HCT116 (cell line): ENCODE measurements around the gene MTM1. TPM values are rescaled to one million over a fixed set of nuclear protein-coding genes. Genes with fewer than 3 reads are reported as not detected.

Experiments used
- ATAC-seq: fragments of 200-7000 bp; cut with Tn5 transposase; 2 replicates; pipeline ENCODE4 v1.9.1; 2020; ENCODE audit warnings: mild to moderate bottlenecking, moderate library complexity
- BruUV-seq: library from RNA; stranded (reverse); fragments of 400-500 nt; replicated peaks from 2 replicates; lab custom pipeline; 2021; lab: Mats Ljungman, UMichigan
- CTCF ChIA-PET: fragments of 300-600 bp; sonication (Branson Sonifier 250); formaldehyde crosslinking; loops from one replicate; lab custom pipeline; 2021; ENCODE audit warnings: antibody characterized with exemption; lab: Charles Lee
- POLR2A ChIA-PET: fragments of 300-600, 350-600 bp; sonication (Branson Sonifier 250); formaldehyde crosslinking; loops from one replicate; lab custom pipeline; 2021; ENCODE audit warnings: antibody characterized with exemption; lab: Charles Lee
- RAD21 ChIA-PET, 2 experiments: fragments of 300-600 bp; sonication (Branson Sonifier 250); formaldehyde crosslinking; loops; one replicate each; lab custom pipeline; 2023; ENCODE audit warnings: low total read pairs in 2 of 2; ENCODE audit not compliant: uncharacterized antibody in 2 of 2, unreplicated experiment in 2 of 2, low non-redundant PET in 1 of 2; lab: Charles Lee
- DNase-seq: peaks from one replicate; pipeline ENCODE4 v3.0.0-alpha.2; 2010; ENCODE audit warnings: low read depth, low spot score
- H2AFZ ChIP-seq: fragments of 200-600 bp; shearing (Covaris generic), sonication (generic); 2 replicates; pipeline ENCODE4 v1.6.1; 2017; ENCODE audit warnings: low read depth, mixed run types, mixed read lengths, antibody characterized with exemption, low read length; ENCODE audit not compliant: poor library complexity, severe bottlenecking
- H3K27ac ChIP-seq: 2 replicates; pipeline ENCODE4 v1.5.1; 2012; ENCODE audit warnings: low read depth, low read length
- H3K27me3 ChIP-seq: fragments of 200-600 bp; sonication (generic); 2 replicates; pipeline ENCODE4 v1.6.1; 2016; ENCODE audit warnings: mixed run types, low read length, mixed read lengths; ENCODE audit not compliant: insufficient read depth
- H3K36me3 ChIP-seq, 2 experiments: fragments of 200-500 bp in 1 of 2; fragments of 200-600 bp in 1 of 2; sonication (Bioruptor generic) in 1 of 2; sonication (generic) in 1 of 2; 2 replicates each; pipeline versions ENCODE4 v1.5.1 to v1.6.1; 2014 to 2016; ENCODE audit warnings: low read length in 2 of 2, inconsistent platforms in 1 of 2, mixed read lengths in 1 of 2, mixed run types in 1 of 2; ENCODE audit not compliant: insufficient read depth in 2 of 2, control insufficient read depth in 1 of 2
- H3K4me1 ChIP-seq, 2 experiments: fragments of 200-600 bp in 1 of 2; sonication (generic) in 1 of 2; 2 replicates each; pipeline versions ENCODE4 v1.5.1 to v1.6.1; 2012 to 2017; ENCODE audit warnings: low read length in 2 of 2, inconsistent platforms in 1 of 2, mild to moderate bottlenecking in 1 of 2, mixed read lengths in 1 of 2, mixed run types in 1 of 2, moderate library complexity in 1 of 2; ENCODE audit not compliant: insufficient read depth in 2 of 2, control insufficient read depth in 1 of 2
- H3K4me2 ChIP-seq: fragments of 200-600 bp; sonication (generic); 2 replicates; pipeline ENCODE4 v1.6.1; 2017; ENCODE audit warnings: mixed run types, low read length, mixed read lengths
- H3K4me3 ChIP-seq, 2 experiments: fragments of 200-600 bp in 1 of 2; sonication (generic) in 1 of 2; replicated peaks in 1 of 2; 2 replicates each; pipeline ENCODE4 v1.5.1; 2011 to 2016; ENCODE audit warnings: low read length in 2 of 2, control low read depth in 1 of 2, low read depth in 1 of 2, mild to moderate bottlenecking in 1 of 2, mixed read lengths in 1 of 2, mixed run types in 1 of 2
- H3K79me2 ChIP-seq: fragments of 200-600 bp; sonication (generic); 2 replicates; pipeline ENCODE4 v1.6.1; 2017; ENCODE audit warnings: mild to moderate bottlenecking, mixed run types, low read length, moderate library complexity, mixed read lengths; ENCODE audit not compliant: insufficient read depth
- H3K9ac ChIP-seq: fragments of 200-600 bp; sonication (generic); 2 replicates; pipeline ENCODE4 v1.6.1; 2016; ENCODE audit warnings: low read length, mixed read lengths
- H3K9me2 ChIP-seq: fragments of 200-600 bp; sonication (generic), shearing (Covaris generic); 2 replicates; pipeline ENCODE4 v1.6.1; 2017; ENCODE audit warnings: mixed run types, mild to moderate bottlenecking, moderate library complexity; ENCODE audit not compliant: insufficient read depth
- H3K9me3 ChIP-seq, 2 experiments: fragments of 200-500 bp in 1 of 2; fragments of 200-600 bp in 1 of 2; sonication (Bioruptor generic) in 1 of 2; sonication (generic) in 1 of 2; 2 replicates each; pipeline ENCODE4 v1.6.1; 2014 to 2017; ENCODE audit warnings: low read length in 2 of 2, mixed read lengths in 2 of 2, inconsistent platforms in 1 of 2, low read depth in 1 of 2, mild to moderate bottlenecking in 1 of 2, mixed run types in 1 of 2, moderate library complexity in 1 of 2; ENCODE audit not compliant: control insufficient read depth in 1 of 2, insufficient read depth in 1 of 2
- H4K20me1 ChIP-seq: fragments of 200-600 bp; sonication (generic), shearing (Covaris generic); 2 replicates; pipeline ENCODE4 v1.6.1; 2017; ENCODE audit warnings: mixed run types, mild to moderate bottlenecking, moderate library complexity; ENCODE audit not compliant: insufficient read depth
- CBX3 ChIP-seq: IDR thresholded peaks from 2 replicates; pipeline ENCODE4 v1.6.1; 2012; ENCODE audit warnings: low read depth
- EGR1 ChIP-seq: IDR thresholded peaks from 2 replicates; pipeline ENCODE4 v1.6.1; 2012; ENCODE audit warnings: low read depth
- ELF1 ChIP-seq: IDR thresholded peaks from 2 replicates; pipeline ENCODE4 v1.6.1; 2012; ENCODE audit warnings: low read depth, borderline replicate concordance
- EZH2 ChIP-seq: fragments of 200-600 bp; sonication (generic); IDR thresholded peaks from 2 replicates; pipeline ENCODE4 v1.6.1; 2017; ENCODE audit warnings: antibody characterized with exemption, mixed run types
- EZH2phosphoT487 ChIP-seq: fragments of 200-600 bp; IDR thresholded peaks from 2 replicates; pipeline ENCODE4 v1.6.1; 2018; ENCODE audit warnings: antibody characterized with exemption, borderline replicate concordance
- JUND ChIP-seq: IDR thresholded peaks from 2 replicates; pipeline ENCODE4 v1.6.1; 2012
- POLR2A ChIP-seq: IDR thresholded peaks from 2 replicates; pipeline ENCODE4 v1.7.0; 2011; ENCODE audit warnings: borderline replicate concordance; ENCODE audit not compliant: insufficient read depth, insufficient read length; ENCODE audit errors: extremely low read depth
- RAD21 ChIP-seq: IDR thresholded peaks from 2 replicates; pipeline ENCODE4 v1.6.1; 2012; ENCODE audit warnings: low read depth, mild to moderate bottlenecking
- SRF ChIP-seq: IDR thresholded peaks from 2 replicates; pipeline ENCODE4 v1.6.1; 2012; ENCODE audit warnings: low read depth
- YY1 ChIP-seq: IDR thresholded peaks from 2 replicates; pipeline ENCODE4 v1.6.1; 2011; ENCODE audit warnings: low read length, low read depth, moderate library complexity, mild to moderate bottlenecking; ENCODE audit not compliant: insufficient replicate concordance; ENCODE audit errors: extremely low read depth
- intact Hi-C: fragments of 100-400 bp; cut with micrococcal nuclease; formaldehyde crosslinking; loops from 2 replicates; pipeline ENCODE4 v1.10.0; 2022
- total RNA-seq: library from RNA; stranded (reverse); gene quantifications from one replicate; pipeline ENCODE4 v1.2.1, GENCODE V29; 2021; ENCODE audit not compliant: unreplicated experiment
- TF ChIP-seq, protein P1 (sequence below): IDR thresholded peaks from 2 replicates; pipeline ENCODE4 v1.6.1; 2012; ENCODE audit warnings: low read depth
- TF ChIP-seq, protein P2 (sequence below): IDR thresholded peaks from 2 replicates; pipeline ENCODE4 v1.6.1; 2012
- TF ChIP-seq, protein P3 (sequence below): IDR thresholded peaks from 2 replicates; pipeline ENCODE4 v1.6.1; 2011; ENCODE audit warnings: mild to moderate bottlenecking, low read length, moderate library complexity; ENCODE audit not compliant: insufficient replicate concordance; ENCODE audit errors: extremely low read depth

Gene MTM1
- total RNA-seq, 1 experiment from 2014 or later, result 6.5 TPM

DNA sequence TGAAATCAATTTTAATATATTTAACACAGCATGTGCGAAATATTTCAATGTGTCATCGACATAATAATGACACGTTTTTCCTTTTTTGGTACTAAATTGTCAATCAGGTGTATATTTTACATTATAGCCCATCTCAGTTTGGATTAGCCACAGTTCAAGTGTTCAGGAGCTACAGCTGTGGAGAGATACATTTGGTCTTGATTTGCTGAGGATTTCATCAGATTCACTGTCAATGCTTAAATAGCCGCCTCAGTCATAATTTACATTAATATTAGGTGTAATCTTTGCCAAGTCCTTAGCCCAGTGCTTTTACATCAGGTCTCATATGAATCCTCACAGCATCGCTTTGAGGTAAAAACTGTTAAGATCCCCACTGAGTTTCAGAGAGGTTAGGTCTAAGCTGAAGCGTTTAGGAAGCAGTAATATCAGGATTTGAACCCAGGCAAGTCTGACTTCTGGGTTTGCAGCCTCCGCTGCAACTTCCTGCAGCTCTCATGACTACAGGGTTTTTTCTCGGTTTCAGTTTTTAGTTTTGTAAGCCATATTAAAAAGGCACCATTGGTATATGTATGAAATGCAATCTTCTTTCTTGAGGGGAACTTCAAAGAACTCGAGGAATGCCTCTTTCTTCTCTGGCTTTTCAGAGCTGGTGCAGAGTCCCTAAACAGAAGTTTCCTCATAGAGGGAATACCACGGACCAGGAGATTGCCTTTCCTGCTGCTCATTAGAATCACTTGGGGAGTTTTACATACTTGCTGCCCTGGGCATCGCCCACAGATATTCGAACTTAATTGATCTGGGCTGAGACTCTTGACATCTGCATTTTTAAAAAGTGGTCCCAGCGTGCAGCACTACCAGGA is 6.4 kb downstream of the MTM1 start:
- intact Hi-C loops, result no loop called here
- Histone ChIP-seq H3K27me3 (no peaks in the 10 kb centered on the region), H2AFZ (no peak overlapping the region), H3K9me3 (no peaks in the 10 kb centered on the region), H3K27ac (peak overlapping the region; percentile 45; the same call in 1 of the 2 replicates), H3K79me2 (peaks cover 6% of the 10 kb centered on the region; the same call in 1 of the 2 replicates), H3K36me3 (no peaks in the 10 kb centered on the region), H3K4me3 (peak overlapping the region in 1 of 2 experiments; percentile 23; a peak in 1 of 4 replicates), H3K9me2 (no peaks in the 10 kb centered on the region), H3K4me2 (peak overlapping the region; percentile 66), H3K9ac (peak overlapping the region; percentile 35; the same call in 1 of the 2 replicates), H4K20me1 (no peaks in the 10 kb centered on the region), H3K4me1 (peaks cover 21 to 50% of the 10 kb centered on the region in 2 experiments)
- ATAC-seq (peak; percentile 39), DNase-seq (no peak)
- POLR2A ChIA-PET, result no interaction called here
- RAD21 ChIA-PET, result no interaction called here
- TF ChIP-seq JUND (no peak), ELF1 (no peak), RAD21 (no peak), EZH2phosphoT487 (no peak), SRF (no peak), CBX3 (no peak), EZH2 (no peak), POLR2A (no peak), YY1 (no peak), EGR1 (no peak)
- TF ChIP-seq, protein P1, sequence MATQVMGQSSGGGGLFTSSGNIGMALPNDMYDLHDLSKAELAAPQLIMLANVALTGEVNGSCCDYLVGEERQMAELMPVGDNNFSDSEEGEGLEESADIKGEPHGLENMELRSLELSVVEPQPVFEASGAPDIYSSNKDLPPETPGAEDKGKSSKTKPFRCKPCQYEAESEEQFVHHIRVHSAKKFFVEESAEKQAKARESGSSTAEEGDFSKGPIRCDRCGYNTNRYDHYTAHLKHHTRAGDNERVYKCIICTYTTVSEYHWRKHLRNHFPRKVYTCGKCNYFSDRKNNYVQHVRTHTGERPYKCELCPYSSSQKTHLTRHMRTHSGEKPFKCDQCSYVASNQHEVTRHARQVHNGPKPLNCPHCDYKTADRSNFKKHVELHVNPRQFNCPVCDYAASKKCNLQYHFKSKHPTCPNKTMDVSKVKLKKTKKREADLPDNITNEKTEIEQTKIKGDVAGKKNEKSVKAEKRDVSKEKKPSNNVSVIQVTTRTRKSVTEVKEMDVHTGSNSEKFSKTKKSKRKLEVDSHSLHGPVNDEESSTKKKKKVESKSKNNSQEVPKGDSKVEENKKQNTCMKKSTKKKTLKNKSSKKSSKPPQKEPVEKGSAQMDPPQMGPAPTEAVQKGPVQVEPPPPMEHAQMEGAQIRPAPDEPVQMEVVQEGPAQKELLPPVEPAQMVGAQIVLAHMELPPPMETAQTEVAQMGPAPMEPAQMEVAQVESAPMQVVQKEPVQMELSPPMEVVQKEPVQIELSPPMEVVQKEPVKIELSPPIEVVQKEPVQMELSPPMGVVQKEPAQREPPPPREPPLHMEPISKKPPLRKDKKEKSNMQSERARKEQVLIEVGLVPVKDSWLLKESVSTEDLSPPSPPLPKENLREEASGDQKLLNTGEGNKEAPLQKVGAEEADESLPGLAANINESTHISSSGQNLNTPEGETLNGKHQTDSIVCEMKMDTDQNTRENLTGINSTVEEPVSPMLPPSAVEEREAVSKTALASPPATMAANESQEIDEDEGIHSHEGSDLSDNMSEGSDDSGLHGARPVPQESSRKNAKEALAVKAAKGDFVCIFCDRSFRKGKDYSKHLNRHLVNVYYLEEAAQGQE, result no peak
- TF ChIP-seq, protein P2, sequence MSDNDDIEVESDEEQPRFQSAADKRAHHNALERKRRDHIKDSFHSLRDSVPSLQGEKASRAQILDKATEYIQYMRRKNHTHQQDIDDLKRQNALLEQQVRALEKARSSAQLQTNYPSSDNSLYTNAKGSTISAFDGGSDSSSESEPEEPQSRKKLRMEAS, result no peak
- TF ChIP-seq, protein P3, sequence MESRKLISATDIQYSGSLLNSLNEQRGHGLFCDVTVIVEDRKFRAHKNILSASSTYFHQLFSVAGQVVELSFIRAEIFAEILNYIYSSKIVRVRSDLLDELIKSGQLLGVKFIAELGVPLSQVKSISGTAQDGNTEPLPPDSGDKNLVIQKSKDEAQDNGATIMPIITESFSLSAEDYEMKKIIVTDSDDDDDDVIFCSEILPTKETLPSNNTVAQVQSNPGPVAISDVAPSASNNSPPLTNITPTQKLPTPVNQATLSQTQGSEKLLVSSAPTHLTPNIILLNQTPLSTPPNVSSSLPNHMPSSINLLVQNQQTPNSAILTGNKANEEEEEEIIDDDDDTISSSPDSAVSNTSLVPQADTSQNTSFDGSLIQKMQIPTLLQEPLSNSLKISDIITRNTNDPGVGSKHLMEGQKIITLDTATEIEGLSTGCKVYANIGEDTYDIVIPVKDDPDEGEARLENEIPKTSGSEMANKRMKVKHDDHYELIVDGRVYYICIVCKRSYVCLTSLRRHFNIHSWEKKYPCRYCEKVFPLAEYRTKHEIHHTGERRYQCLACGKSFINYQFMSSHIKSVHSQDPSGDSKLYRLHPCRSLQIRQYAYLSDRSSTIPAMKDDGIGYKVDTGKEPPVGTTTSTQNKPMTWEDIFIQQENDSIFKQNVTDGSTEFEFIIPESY, result no peak
- no TSS peak for BruUV-seq
- CTCF ChIA-PET, result interaction anchor here (0.6 kb wide), 1 partner anchor 18 kb away, joined by 3 read pairs; no protein-coding TSS in a partner anchor
